ENCODE measurements around the gene HS3ST3B1.

The HS3ST3B1 gene

DNA sequence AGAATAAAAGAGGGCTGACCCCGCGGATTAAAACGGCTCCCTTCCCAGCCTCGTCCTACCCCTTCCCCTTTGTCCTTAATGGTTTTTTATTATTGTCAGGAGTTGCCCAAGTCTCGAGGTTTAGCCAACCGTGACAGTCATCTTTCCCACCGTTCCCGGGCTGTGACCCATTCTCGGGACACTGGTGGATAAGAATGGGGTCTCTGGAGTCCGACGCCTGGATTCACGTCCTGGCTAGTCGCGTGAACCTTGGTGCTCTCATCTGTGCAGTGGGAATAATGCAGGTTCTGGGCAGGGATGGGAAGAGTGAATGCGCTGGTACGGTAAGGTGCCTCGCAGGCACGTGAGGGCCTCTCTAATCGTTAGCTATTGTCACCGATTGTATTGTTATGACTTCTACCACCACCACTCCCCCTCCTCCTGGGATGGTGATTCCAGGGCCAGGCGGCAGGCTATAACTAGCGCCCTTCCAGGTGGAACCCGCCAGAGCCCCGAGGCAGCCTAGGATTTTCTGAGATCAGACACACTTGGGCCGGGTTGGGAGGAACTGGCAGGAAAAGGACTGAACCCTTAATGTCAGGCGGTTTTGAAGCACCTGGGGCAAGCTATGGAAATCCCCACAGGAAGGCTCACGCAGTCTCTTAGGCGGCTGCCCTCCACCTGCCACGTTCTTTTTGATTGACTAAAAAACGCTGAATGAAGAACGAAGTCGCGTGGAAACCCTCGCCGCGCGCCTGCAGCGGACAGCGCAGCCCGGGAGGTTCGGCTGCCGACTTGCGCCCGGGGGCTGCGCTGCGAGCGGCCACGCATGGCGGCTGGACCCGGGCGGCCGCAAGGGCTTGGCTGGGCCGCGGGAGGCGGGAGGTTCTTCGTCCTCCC lies 2.7 kb downstream of the HS3ST3B1 start:
- no peak for DNase-seq (ENCODE audit: low spot score)

DNA sequence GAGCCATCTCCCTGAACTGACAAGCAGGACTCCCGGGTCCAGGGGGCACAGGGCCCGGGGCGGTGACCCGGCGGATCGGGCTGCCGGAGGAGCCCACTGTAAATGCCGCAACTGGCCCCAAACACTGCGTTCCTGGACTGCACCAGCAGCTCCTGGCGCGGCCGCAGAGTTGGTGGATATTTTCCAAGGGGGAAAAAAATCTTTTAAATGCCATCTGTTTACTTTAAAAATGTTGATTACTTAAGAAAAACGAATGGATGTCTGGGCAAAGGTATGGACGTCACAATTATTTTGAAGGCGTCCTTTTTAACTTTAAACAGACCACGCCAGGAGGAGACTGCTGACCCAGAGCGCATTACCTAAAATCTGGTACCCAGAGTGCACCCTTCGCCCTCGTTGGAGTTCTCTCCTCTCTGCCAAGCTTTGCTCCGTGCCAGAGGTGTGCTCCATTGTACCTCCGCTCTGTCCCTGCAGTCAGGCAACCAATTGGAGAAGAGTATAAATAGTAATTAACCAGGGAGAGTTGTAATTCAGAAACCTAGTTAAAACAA lies 3.4 kb downstream of the HS3ST3B1 start:
- DNase-seq (ENCODE audit: low spot score) = no peak

DNA sequence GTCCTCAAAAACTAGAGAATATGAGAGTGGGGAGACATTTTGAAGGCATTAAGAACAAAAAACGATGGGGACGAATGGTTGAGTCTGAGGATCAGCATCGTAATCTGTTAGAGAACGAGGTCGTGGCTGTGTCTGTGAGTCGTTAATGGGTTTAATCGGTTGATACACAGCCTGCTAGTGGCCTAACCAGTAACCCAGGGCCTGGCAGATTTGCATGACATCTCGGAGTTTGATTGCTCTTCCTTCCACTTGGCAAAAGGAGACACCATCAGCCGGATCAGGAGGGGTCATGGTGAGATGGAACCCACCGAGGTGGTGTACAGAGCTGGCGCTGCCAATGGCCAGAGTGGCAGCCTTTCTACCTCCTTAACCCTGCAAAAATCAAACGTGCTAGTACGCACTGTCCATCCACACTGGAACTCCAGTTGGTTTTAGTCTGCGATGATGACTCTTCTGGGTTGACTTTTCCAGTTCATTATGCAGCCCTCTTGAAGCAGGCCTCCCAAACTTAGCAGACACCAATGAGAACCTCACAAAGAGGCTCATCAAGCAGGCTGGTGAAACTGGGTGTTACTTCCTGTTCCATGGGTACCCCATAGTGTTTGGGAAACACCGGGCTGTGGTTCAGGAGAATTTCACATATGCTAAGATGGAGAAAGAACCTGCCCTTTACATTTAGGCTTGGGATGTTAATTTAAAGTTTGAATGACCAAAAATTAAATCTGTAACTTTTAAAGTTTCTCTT lies 4.1 kb downstream of the HS3ST3B1 start:
- no peak for DNase-seq (ENCODE audit: low spot score)

DNA sequence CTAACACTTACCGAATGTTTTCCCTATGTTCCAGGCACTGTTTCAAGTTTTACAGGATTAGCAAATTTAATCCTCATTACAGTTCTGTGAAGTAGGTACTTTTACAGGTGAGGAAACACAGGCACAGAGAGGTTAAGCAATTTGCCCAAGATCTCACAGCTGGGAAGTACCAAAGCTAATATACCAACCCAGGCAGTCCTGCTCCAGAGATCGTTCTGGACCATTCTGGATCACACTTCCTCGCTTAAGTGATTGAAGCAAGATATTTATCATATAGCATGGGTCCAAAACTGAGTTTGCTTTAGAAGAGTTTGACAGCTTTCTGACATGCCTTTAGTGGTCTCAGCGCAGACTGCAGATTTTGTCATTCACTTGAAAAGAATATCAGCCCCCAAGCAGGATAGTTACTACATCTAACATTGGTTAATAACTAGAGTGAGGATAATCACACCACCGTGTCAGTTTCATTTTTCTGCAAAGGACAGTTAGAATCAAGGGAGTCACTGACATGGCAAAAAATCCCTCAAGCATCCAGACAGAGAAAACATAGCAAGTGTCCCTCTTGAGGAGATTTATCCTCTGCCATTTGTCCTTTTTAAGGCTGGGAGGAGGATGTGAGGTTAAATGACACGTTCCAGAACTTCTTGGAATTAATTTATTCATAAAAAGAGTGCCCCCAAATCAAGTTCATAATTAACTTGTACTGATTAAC lies 5.1 kb downstream of the HS3ST3B1 start:
- DNase-seq (ENCODE audit: low spot score) = no peak

DNA sequence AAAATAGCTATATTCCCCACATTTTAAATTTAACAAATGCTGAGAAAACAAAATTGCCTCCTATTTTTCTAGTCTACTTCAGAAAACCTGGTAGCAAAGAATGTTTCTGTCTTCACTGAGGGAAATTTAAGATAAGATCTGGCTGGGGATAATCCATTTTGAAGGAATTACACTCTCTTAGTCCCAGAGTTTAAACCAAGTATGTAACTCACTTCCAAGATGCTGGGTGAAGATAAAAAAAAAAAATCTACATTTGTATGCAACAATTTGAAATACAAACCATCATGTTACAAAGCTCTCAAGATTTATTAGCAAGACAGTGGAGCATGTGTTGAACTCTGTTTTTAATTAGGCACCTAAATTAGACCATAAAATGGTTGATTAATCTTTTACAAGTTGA lies 5.7 kb downstream of the HS3ST3B1 start:
- DNase-seq (ENCODE audit: low spot score) = no peak

DNA sequence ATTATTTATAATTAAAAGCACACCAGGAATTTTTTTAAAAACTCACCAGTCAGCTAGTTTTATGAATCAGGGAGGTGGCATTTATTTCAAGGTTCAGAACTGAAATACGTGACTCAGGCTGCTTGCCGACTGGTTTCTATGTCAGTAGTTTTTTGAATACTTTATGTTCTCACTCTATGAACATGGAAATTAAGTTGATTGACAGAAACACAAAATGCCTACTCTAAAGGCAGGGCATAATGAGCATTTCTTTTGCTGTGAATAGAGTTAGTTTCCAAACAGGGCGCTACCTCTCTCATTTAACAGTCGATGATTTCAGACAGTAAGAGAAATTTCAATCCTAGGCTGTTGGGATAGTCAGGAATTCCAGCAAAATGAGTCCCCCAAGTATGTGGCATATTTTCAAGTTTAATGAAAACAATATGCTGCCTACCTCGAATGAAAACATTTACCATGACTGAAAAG lies 6.7 kb downstream of the HS3ST3B1 start:
- no peak for DNase-seq (ENCODE audit: low spot score)

DNA sequence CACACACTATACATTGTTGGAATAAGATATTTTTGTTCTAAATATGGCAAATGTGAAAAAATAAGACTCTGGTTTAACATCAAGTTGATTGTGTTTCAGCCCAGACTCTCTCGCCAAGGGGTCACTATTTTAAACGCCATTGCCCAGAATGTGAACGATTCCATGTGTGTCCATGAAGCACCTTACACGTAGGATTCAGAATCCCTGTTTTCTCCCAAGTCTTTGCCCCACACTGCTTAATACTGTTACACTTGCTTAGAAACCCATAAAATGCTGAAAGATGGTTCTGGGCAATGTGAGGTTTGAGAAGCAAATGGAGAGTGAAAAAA lies 7.7 kb downstream of the HS3ST3B1 start:
- no peak for DNase-seq (ENCODE audit: low spot score)

DNA sequence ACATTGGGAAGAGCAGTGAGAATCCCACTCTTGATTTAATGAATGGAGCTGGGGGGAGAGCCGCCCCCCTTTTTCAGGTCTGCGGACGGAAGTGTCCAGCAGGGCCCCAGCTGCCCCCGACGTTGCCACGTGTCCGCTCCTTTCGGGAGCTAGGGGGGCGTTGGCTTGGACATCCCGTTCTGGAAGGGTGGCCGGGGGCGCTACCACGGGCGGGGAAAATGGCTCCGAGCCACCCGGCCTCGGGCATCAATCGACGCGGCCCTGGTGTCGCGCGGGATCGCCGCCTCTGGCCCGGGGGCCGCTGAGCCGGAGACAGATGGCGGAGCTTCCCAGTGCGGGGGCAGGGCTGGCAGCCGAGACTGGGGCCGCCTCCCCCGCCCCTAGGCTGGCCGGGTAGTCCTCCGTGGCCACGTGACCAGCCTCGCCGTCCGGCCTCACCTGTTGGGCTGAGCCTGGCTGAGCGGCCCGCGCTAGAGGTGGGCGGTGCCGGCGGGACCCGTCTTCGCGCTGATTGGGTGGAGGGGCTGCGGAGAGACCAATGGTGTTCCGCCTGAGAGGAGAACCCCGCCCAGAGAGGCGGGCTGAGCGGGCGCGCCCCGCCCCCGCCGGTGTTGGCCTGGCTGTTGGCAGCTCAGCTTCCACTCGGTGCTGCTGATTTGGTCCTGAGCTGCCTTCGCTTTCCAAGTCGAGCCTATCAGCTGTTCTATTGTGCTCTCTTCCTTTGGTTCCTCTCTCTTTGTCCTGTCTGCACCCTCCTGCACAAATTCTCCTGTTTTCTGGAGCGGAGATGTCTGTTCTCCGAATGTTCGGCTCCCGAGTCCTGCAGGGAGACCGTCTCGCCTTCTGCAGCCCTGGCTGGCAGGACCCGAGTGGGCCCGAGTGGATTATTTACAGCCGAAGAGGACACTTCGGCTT lies 8.3 kb downstream of the HS3ST3B1 start:
- peak; percentile 85 for DNase-seq (ENCODE audit: low spot score)

DNA sequence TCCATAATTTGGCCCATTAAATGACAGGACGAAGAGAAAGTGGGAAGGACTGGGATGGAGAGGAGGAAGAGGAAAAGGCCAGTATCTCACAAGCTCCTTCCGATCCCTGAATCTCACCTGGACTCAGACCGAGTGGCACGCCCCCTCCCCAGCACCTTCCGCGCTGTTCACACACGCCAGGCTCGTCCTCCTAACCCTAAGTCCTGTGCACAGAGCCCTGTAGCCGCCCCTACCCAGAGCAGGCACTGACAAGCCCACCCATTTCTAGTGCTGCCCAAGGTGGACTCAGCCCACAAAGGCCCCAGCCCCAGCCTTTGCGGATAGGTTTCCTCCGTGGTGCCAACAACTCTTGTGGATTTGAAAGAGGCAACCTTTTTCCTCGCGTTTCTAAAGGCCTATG lies 9.2 kb downstream of the HS3ST3B1 start:
- DNase-seq (ENCODE audit: low spot score) = no peak

DNA sequence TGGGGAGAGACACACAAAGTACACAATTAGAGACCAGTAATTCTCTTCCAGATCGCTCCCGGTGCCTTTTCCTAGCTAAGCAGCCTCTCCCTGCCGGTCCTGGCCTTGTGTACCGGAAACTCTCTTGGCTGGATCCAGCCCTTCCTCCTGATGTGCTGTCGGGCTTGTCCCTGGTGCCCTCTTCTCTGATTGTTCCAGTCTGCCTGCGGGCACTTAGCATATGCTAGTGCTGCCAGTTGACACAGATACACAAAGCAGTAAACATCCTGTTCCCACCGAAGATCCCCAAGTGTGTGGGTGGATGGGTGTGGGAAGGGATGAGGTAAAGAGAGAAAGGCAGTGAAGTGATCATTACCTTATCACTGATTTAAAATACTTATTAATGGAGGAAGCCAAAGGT lies 9.7 kb downstream of the HS3ST3B1 start:
- peak; percentile 28 for DNase-seq (ENCODE audit: low spot score)

DNA sequence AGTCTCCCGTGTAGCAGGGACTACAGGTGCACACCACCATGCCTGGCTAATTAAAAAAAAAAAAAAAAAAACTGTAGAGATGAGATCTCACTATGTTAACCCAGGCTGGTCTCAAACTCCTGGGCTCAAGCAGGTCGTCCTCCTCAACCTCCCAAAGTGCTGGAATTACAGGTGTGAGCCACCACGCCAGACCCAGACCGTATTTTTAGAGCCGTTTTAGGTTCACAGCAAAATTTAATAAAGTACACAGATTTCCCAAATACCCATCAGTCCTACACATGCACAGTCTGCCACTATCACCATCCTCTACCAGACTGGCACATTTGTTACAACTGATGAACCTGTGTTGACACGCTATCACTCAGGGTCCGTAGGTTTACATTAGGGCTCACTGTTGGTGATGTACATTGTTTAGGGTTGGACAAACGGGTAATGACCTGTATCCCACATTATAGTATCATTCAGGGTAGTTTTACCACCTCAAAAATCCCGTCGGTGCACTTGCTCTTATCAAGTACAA lies 10.4 kb downstream of the HS3ST3B1 start:
- no peak for DNase-seq (ENCODE audit: low spot score)

DNA sequence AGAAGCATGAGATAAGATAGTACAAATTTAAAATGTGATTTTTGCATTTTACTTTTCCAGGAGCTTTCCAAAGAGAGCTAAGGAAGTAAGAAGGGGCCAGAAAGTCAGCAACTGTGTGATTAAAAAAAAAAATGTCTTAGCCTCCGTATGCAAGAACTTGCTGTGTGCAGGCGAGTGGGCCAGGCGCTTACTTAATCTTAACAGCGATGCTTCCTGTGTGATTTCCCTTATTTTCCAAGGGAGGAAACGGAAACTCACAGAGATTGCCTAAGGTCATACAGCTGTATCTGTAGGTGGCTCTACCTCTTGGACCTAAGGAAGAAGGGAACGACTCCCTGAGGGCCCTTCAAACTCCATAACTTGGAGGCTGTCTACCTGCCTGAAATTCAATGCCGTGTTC lies 11.1 kb downstream of the HS3ST3B1 start:
- no peak for DNase-seq (ENCODE audit: low spot score)

DNA sequence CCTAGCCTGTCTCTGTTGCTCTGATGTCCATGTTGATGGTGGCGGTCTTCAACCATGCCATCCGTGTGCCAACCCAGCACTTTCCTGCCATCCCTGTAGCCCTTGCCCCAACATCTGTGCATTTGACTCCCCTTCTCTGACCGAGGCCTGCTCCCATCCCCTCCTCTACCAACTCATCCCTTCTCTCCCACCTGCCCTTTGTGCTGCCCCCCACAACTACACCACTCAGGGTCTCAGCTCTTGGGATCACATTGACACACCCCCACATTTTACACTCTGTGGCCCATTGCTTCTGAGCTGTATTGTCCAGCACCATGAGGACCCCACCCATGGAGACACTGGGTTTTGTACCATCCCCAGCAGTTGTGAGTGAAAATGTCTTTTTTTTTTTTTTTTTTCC lies 11.6 kb downstream of the HS3ST3B1 start:
- DNase-seq (ENCODE audit: low spot score) = no peak

DNA sequence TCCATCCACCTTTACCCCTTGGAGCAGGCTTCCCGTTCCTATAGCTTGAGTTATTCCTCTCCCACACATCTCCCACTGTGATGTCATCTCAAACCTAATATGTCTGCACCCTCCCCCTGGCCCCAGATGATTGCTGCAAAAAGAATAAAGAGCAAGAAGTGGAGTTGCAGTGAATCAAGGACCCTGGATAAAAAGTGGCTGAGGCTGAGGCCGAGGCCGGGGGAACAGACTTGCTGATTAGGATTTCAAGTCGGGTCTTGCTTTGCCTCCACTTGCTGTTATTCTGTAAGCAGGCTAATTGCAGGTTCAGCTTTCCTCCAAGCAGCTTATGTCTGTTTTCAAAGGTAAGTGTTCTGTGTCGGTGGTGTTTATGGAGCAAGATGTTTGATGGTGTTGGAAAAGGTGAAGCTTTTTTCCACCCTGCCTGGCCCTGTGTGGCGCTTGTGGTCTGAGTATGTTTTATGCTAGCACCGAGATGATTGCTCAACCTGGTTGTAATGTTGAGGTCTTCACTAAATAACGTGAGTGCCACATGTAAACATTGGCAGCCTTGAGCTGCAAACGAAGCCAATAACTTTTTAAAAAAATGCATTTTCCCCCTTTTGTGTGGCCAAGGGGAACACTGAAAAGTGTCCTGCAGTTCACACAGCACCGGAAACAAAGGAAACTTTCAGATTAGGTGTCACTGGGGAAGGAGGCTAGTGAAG lies 15.4 kb downstream of the HS3ST3B1 start:
- no peak for DNase-seq (ENCODE audit: low spot score)

DNA sequence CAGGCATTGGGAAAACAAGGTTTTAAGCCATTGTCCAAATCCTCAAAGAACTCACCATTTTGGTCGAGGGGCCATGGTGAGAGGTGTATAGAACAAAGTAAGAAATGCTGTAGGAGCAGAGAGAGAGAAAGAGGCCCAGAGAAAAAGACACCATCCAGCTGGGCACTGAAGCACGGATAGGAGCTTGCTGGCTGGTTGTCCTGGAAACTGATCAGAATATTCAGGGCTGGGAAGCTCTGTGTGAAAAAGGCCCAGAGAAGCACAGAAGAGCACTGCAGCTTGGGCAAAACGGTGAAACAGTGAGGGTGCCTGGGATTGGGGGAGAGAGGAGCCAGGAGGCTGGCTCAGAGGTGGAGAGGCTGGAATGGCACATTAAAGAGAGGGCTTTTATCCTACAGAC lies 16.5 kb downstream of the HS3ST3B1 start:
- DNase-seq (ENCODE audit: low spot score) = no peak

DNA sequence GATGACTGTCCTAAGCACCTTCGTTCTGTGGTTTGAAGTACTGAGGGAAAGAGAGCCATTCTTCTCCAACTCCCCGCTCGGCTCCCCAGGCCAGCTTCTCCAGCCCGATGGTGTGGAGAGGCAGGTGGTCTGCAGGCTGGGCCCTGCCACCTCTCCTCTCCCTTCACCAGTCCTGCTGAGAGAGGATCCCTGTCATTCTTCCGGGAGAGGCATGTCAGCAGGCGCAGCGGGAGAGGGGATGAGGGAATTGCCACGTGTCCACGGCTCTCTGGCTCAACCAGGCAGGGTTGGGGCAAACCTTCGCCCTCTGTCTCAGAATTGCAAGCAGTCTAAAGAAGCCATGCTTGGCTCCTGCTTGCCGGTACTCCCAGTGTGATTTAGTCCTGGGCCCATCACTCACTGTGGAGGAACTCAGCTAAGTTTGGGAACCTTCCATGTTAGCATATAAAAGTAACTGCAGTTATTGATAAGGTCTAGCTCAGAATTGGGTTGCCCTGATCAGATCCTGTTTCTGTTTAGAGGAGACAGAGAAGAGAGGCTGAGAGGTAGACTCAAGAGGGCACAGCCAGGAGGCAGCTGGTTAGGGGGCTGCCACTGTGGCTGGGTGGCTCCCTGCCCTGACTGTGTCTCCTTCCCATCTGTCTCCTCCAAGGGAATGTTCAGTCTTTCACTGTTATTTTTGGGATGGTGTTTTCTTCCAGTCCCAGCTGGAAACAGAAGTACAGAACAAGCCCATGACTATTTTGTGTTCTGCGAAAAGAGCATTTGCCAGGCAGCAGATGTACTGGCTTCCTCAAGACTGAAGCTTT lies 17.4 kb downstream of the HS3ST3B1 start:
- DNase-seq (ENCODE audit: low spot score) = no peak

DNA sequence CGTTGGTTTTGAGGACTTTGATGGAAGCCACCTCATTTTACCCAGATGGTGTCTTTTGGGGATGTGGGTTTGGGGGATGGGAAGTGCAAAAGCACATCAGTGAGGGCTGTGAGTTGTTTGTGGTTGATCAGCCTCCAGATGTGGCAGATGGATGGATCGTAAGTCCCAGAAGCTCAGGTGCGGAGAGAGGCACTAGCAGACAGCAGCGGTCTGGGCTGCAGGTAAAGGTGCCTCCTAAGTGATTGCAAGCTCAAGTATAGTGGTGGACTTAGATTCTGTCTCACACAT lies 18.0 kb downstream of the HS3ST3B1 start:
- DNase-seq (ENCODE audit: low spot score) = no peak

DNA sequence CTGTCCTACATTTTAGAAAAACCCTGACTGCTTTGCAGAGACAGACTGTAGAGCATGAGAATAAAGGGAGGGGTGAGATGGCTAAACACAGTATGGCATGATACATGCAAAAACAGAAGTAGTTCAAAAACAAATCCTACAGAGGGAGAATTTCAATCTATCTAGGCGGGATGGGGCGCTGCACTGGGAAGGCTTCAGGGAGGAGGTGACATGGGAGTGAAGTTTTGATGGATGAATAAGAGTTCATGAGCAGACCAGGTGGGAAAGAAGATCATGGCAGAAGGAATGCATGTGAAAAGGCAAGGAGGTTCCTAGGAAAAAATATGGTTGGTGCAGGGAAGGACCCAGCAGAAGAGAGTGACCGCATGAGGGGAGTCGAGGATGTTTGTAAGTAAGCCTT lies 19.2 kb downstream of the HS3ST3B1 start:
- no peak for DNase-seq (ENCODE audit: low spot score)

DNA sequence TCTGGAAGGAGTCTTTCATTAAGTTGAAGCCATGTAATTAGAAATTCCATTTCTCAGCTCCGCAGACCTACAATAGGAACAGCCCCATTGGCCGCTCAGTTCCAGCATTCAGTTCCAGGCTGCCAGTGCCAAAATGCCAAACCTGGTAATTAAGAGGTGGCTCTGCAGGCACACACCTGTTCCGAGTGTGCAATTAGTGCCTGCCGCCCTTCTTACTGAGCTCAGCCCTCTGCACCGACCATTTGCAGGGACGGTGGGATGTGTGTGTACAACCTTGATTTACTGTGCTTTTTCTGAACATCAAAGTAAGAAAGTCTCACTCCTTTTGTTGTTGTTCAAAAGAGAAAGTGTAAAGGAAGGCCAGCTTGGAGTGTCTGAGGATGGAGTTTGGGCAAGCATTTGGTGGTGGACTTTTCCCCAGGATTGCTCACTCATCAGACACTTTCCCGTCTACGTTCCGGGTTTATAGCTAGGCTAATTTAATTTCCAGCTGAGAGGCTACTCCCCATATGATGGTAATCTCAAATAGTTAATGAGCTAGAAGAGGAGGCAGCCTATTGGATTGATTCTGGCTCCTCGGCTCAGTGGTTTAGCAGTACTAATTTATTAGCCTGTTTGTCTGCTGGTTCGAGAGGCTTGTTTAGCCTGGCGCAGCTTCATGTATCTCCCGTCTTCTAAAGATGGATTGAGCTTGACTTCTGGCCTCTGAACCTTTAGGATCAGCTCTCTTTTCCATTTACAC lies 20.0 kb downstream of the HS3ST3B1 start:
- DNase-seq (ENCODE audit: low spot score) = no peak

Data from kidney capillary endothelial cell (primary cell).